MCF 10A (cell line): ENCODE data around the gene LRP11. TPM values are rescaled to one million over a fixed set of nuclear protein-coding genes. Genes with fewer than 3 reads are reported as not detected.
A peak's percentile ranks its signal among the peaks of the same experiment; 100 is the strongest.
"Not testable (repeated sequence)": the region's sequence is repeated elsewhere in the genome, so short reads cannot be mapped to it uniquely, and the experiment has no call there.

ENCODE experiments used
- BruUV-seq: library from RNA; stranded (reverse); fragments of 400-500 nt; replicated peaks from 2 replicates; lab custom pipeline; 2021; lab: Mats Ljungman, UMichigan
- CTCF ChIA-PET: fragments of 300-600 bp; sonication (Branson Sonifier 250); formaldehyde crosslinking; extraction: SDS; loops from one replicate; lab custom pipeline; 2021; ENCODE audit warnings: antibody characterized with exemption, inconsistent platforms; lab: Yijun Ruan, JAX
- POLR2A ChIA-PET: fragments of 300-600, 350-650 bp; sonication (Branson Sonifier 250); formaldehyde crosslinking; extraction: SDS; loops from one replicate; lab custom pipeline; 2020; ENCODE audit warnings: antibody characterized with exemption, inconsistent platforms; lab: Yijun Ruan, JAX
- DNase-seq: peaks from one replicate; pipeline ENCODE4 v3.0.0-alpha.2; 2018; ENCODE audit not compliant: unreplicated experiment
- H3K27ac Mint-ChIP-seq: one replicate; pipeline ENCODE4 v1.8.0; 2022; ENCODE audit warnings: mild to moderate bottlenecking, low read depth, mixed read lengths; ENCODE audit not compliant: unreplicated experiment
- H3K27me3 Mint-ChIP-seq: one replicate; pipeline ENCODE4 v1.8.0; 2022; ENCODE audit warnings: mixed read lengths; ENCODE audit not compliant: insufficient read depth, unreplicated experiment
- H3K36me3 Mint-ChIP-seq: one replicate; pipeline ENCODE4 v1.8.0; 2022; ENCODE audit warnings: mild to moderate bottlenecking, moderate library complexity, mixed read lengths; ENCODE audit not compliant: insufficient read depth, unreplicated experiment
- H3K4me1 Mint-ChIP-seq: one replicate; pipeline ENCODE4 v1.8.0; 2022; ENCODE audit warnings: mixed read lengths; ENCODE audit not compliant: insufficient read depth, unreplicated experiment
- H3K4me3 Mint-ChIP-seq: one replicate; pipeline ENCODE4 v1.8.0; 2022; ENCODE audit warnings: mild to moderate bottlenecking, moderate library complexity, mixed read lengths; ENCODE audit not compliant: unreplicated experiment
- H3K9me3 Mint-ChIP-seq: one replicate; pipeline ENCODE4 v1.8.0; 2022; ENCODE audit warnings: mixed read lengths; ENCODE audit not compliant: unreplicated experiment
- CTCF ChIP-seq: fragments of 200-600 bp; IDR thresholded peaks from one replicate; pipeline ENCODE4 v1.8.0; 2022; ENCODE audit warnings: antibody characterized with exemption, mild to moderate bottlenecking; ENCODE audit not compliant: unreplicated experiment
- intact Hi-C: fragments of 100-400 bp; cut with micrococcal nuclease; formaldehyde crosslinking; loops from 2 replicates; pipeline ENCODE4 v1.14.1; 2022
- total RNA-seq: library from RNA; stranded (reverse); gene quantifications from 2 replicates; pipeline ENCODE4 v1.2.3, GENCODE V29; 2022

The LRP11 gene
- total RNA-seq, 1 experiment from 2014 or later: 46.1 TPM

DNA sequence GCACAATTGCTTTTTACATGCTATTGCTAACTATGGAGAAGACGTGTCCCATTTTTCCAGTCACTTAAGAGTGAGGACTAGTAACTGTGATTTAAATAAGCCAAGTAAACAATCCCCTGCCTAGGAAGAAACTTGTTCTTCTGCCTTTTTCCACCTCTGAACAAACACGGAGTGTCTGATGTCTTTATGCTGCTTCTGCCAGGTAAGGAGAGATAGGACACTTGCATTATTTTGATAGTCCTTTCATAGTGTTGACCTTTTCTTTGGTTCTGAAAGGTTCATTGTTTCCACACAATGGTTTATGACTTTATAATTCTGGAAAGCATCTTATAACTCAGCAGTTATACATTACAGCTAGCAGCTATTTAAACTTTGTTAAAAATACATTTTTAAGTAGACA is 8.4 kb downstream of the LRP11 start:
- peak overlapping the region; percentile 68 for H3K4me3 Mint-ChIP-seq
- BruUV-seq: TSS peak; percentile 72
- H3K4me1 Mint-ChIP-seq: peaks cover 74% of the 10 kb centered on the region
- DNase-seq: no peak
- H3K27me3 Mint-ChIP-seq: no peaks in the 10 kb centered on the region
- intact Hi-C loops: no loop called here
- no peaks in the 10 kb centered on the region for H3K9me3 Mint-ChIP-seq
- TF ChIP-seq CTCF: no peak
- POLR2A ChIA-PET: interaction anchor here (0.7 to 13.6 kb wide), 9 partner anchors 9 to 292 kb away, joined by 3 to 255 read pairs (median 3); partner anchors contain the start of gene LRP11
- peak overlapping the region; percentile 92 for H3K27ac Mint-ChIP-seq
- CTCF ChIA-PET: interaction anchor here (0.7 to 2.2 kb wide), 4 partner anchors 10 to 20 kb away, joined by 3 to 13 read pairs (median 6); no protein-coding TSS in a partner anchor
- H3K36me3 Mint-ChIP-seq: peaks cover 6% of the 10 kb centered on the region

- no peaks in the 10 kb centered on the region for H3K9me3 Mint-ChIP-seq
- H3K4me1 Mint-ChIP-seq: peaks cover 71% of the 10 kb centered on the region
- POLR2A ChIA-PET: interaction anchor here (0.9 to 13.6 kb wide), 8 partner anchors 8 to 138 kb away, joined by 3 to 255 read pairs (median 6); partner anchors contain the start of gene LATS1
- peak; percentile 77 for DNase-seq
- no TSS peak for BruUV-seq
- no peaks in the 10 kb centered on the region for H3K27me3 Mint-ChIP-seq
- intact Hi-C loops: no loop called here
- H3K4me3 Mint-ChIP-seq: peak overlapping the region; percentile 68
- no peak for TF ChIP-seq CTCF
- CTCF ChIA-PET: interaction anchor here (0.9 to 2.5 kb wide), 4 partner anchors 10 to 23 kb away, joined by 4 to 13 read pairs (median 8); no protein-coding TSS in a partner anchor
- H3K27ac Mint-ChIP-seq: peak overlapping the region; percentile 92
- H3K36me3 Mint-ChIP-seq: peaks cover 6% of the 10 kb centered on the region
Observed at GRCh38 chr6:149855040-149855654, 9.0 kb downstream of the LRP11 start.

DNA sequence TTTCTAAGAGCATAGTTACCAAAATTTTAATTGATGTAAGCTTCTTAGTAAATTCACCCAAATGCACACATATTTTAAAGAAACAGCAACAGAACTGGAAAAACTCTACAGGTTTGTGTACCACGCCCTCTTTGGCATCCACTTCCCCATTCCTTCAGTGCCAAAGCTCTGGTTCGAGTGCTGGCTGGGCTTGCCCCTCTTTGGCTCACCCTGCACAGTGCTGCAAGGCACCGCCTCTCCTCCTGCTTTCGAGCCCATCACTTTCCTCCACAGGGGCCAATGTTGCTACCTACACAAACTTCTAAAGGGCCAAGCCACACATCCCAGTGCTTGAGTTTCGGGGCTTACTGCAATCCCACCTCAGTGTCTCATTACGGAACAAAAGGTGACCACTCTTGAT is 9.6 kb downstream of the LRP11 start:
- no TSS peak for BruUV-seq
- no peaks in the 10 kb centered on the region for H3K27me3 Mint-ChIP-seq
- ChIA-PET CTCF (interaction anchor here (0.6 to 2.5 kb wide), 3 partner anchors 11 to 221 kb away, joined by 3 to 9 read pairs (median 4); no protein-coding TSS in a partner anchor), POLR2A (interaction anchor here (0.6 to 13.6 kb wide), 10 partner anchors 9 to 137 kb away, joined by 3 to 255 read pairs (median 4); partner anchors contain the start of gene LATS1)
- peak overlapping the region; percentile 68 for H3K4me3 Mint-ChIP-seq
- peak; percentile 69 for DNase-seq
- peak overlapping the region; percentile 92 for H3K27ac Mint-ChIP-seq
- intact Hi-C loops: no loop called here
- peaks cover 70% of the 10 kb centered on the region for H3K4me1 Mint-ChIP-seq
- no peaks in the 10 kb centered on the region for H3K9me3 Mint-ChIP-seq
- H3K36me3 Mint-ChIP-seq: peaks cover 6% of the 10 kb centered on the region
- no peak for TF ChIP-seq CTCF

- peaks cover 67% of the 10 kb centered on the region for H3K4me1 Mint-ChIP-seq
- H3K9me3 Mint-ChIP-seq, intact Hi-C loops, H3K36me3 Mint-ChIP-seq, DNase-seq, BruUV-seq, H3K27me3 Mint-ChIP-seq, H3K4me3 Mint-ChIP-seq: not testable (repeated sequence)
- ChIA-PET POLR2A (interaction anchor here (0.6 to 13.6 kb wide), 10 partner anchors 9 to 136 kb away, joined by 3 to 255 read pairs (median 4); partner anchors contain the start of gene LATS1), CTCF (interaction anchor here (0.6 to 2.5 kb wide), 3 partner anchors 11 to 220 kb away, joined by 3 to 9 read pairs (median 4); no protein-coding TSS in a partner anchor)
- peak overlapping the region; percentile 92 for H3K27ac Mint-ChIP-seq
Observed at GRCh38 chr6:149854017-149854416, 10.1 kb downstream of the LRP11 start.
